HepG2 (cell line): ENCODE measurements around the gene IKZF4. TPM values are rescaled to one million over a fixed set of nuclear protein-coding genes. Genes with fewer than 3 reads are reported as not detected.

ENCODE experiments used
- ATM ChIP-seq: fragments of 450-650 bp; IDR thresholded peaks from 2 replicates; pipeline ENCODE4 v1.7.1; 2017; ENCODE audit warnings: mild to moderate bottlenecking, borderline replicate concordance
- ESRRA ChIP-seq: sonication (generic); formaldehyde crosslinking; IDR thresholded peaks from 2 replicates; pipeline ENCODE4 v1.5.1; 2020; ENCODE audit warnings: mild to moderate bottlenecking, low read depth, missing genetic modification reagents
- ETV5 ChIP-seq: IDR thresholded peaks from 2 replicates; pipeline ENCODE4 v1.6.1; 2018; ENCODE audit warnings: missing biosample characterization, missing genetic modification reagents, inconsistent platforms, borderline replicate concordance
- FOXJ3 ChIP-seq: sonication (generic); formaldehyde crosslinking; IDR thresholded peaks from 2 replicates; pipeline ENCODE4 v1.4.0; 2020; ENCODE audit warnings: missing genetic modification reagents, mild to moderate bottlenecking, borderline replicate concordance
- GFI1 ChIP-seq: sonication (generic); formaldehyde crosslinking; IDR thresholded peaks from 2 replicates; pipeline ENCODE4 v1.5.0; 2020; ENCODE audit warnings: missing genetic modification reagents, mild to moderate bottlenecking, borderline replicate concordance
- HOXA9 ChIP-seq: sonication (generic); formaldehyde crosslinking; IDR thresholded peaks from 2 replicates; pipeline ENCODE4 v1.8.1; 2022; ENCODE audit warnings: missing genetic modification reagents, mild to moderate bottlenecking, moderate library complexity, borderline replicate concordance
- JUNB ChIP-seq: sonication (generic); formaldehyde crosslinking; IDR thresholded peaks from 2 replicates; pipeline ENCODE4 v1.8.0; 2022; ENCODE audit warnings: missing genetic modification reagents, mild to moderate bottlenecking, borderline replicate concordance
- MIER3 ChIP-seq: IDR thresholded peaks from 2 replicates; pipeline ENCODE4 v1.6.1; 2016; ENCODE audit warnings: missing compliant biosample characterization, borderline replicate concordance
- MTF1 ChIP-seq: sonication (generic); formaldehyde crosslinking; IDR thresholded peaks from 2 replicates; pipeline ENCODE4 v1.5.0; 2020; ENCODE audit warnings: missing genetic modification reagents
- NBN ChIP-seq: fragments of 450-650 bp; conservative IDR thresholded peaks from 2 replicates; pipeline ENCODE4 v1.6.1; 2017
- NFYB ChIP-seq: sonication (generic); formaldehyde crosslinking; IDR thresholded peaks from 2 replicates; pipeline ENCODE4 v1.4.0; 2020; ENCODE audit warnings: missing genetic modification reagents
- NR1H2 ChIP-seq: sonication (generic); formaldehyde crosslinking; IDR thresholded peaks from 2 replicates; pipeline ENCODE4 v1.8.1; 2022; ENCODE audit warnings: low read depth, missing genetic modification reagents, borderline replicate concordance
- NR3C1 ChIP-seq: sonication (generic); formaldehyde crosslinking; IDR thresholded peaks from 2 replicates; pipeline ENCODE4 v1.4.0; 2020; ENCODE audit warnings: missing genetic modification reagents
- POGZ ChIP-seq: sonication (generic); formaldehyde crosslinking; IDR thresholded peaks from 2 replicates; pipeline ENCODE4 v1.4.0; 2020; ENCODE audit warnings: mild to moderate bottlenecking, missing genetic modification reagents
- POLR2A ChIP-seq, 2 experiments: IDR thresholded peaks; 2 replicates each; pipeline ENCODE4 v1.6.1; 2011; ENCODE audit warnings: low read depth in 2 of 2, low read length in 2 of 2, mild to moderate bottlenecking in 1 of 2, moderate library complexity in 1 of 2; ENCODE audit not compliant: insufficient read depth in 1 of 2
- POLR2G ChIP-seq: fragments of 200-400 bp; formaldehyde crosslinking; IDR thresholded peaks from 2 replicates; pipeline ENCODE4 v1.6.1; 2018; ENCODE audit warnings: mild to moderate bottlenecking, low read depth, low read length, moderate library complexity
- REXO4 ChIP-seq: sonication (generic); formaldehyde crosslinking; IDR thresholded peaks from 2 replicates; pipeline ENCODE4 v1.8.0; 2022; ENCODE audit warnings: missing genetic modification reagents, mild to moderate bottlenecking, borderline replicate concordance
- TEAD3 ChIP-seq: optimal IDR thresholded peaks from 2 replicates; pipeline ENCODE3; 2016; ENCODE audit warnings: borderline replicate concordance
- ZBTB42 ChIP-seq: sonication (generic); formaldehyde crosslinking; IDR thresholded peaks from 2 replicates; pipeline ENCODE4 v1.5.0; 2020; ENCODE audit warnings: mild to moderate bottlenecking, missing genetic modification reagents
- ZFP36L1 ChIP-seq: sonication (generic); formaldehyde crosslinking; IDR thresholded peaks from 2 replicates; pipeline ENCODE4 v1.8.0; 2022; ENCODE audit warnings: mild to moderate bottlenecking, missing genetic modification reagents, moderate library complexity
- ZNF263 ChIP-seq: sonication (generic); formaldehyde crosslinking; IDR thresholded peaks from 2 replicates; pipeline ENCODE4 v1.4.0; 2020; ENCODE audit warnings: missing genetic modification reagents
- ZNF331 ChIP-seq: sonication (generic); formaldehyde crosslinking; IDR thresholded peaks from 2 replicates; pipeline ENCODE4 v1.4.0; 2020; ENCODE audit warnings: missing genetic modification reagents
- ZNF432 ChIP-seq: sonication (generic); formaldehyde crosslinking; IDR thresholded peaks from 2 replicates; pipeline ENCODE4 v1.5.0; 2020; ENCODE audit warnings: missing genetic modification reagents, mild to moderate bottlenecking, borderline replicate concordance
- ZNF468 ChIP-seq: sonication (generic); formaldehyde crosslinking; IDR thresholded peaks from 2 replicates; pipeline ENCODE4 v1.8.0; 2022; ENCODE audit warnings: mild to moderate bottlenecking, moderate library complexity, missing genetic modification reagents
- ZNF781 ChIP-seq: sonication (generic); formaldehyde crosslinking; IDR thresholded peaks from 2 replicates; pipeline ENCODE4 v1.5.1; 2020; ENCODE audit warnings: borderline replicate concordance, mild to moderate bottlenecking, missing genetic modification reagents; ENCODE audit errors: not compliant biosample characterization
- polyA plus RNA-seq, 8 experiments: library from polyadenylated mRNA; depleted of rRNA in 3 of 8; stranded (reverse) in 7 of 8; unstranded in 1 of 8; fragments of >200 nt; fragmentation: Illumina TruSeq in 4 of 8; extraction: Trizol in 4 of 8; gene quantifications; 2 replicates each; pipeline versions ENCODE4 v1.2.1 to v1.2.3, GENCODE V29; 2011 to 2016; ENCODE audit warnings: low read depth in 4 of 8, missing spikeins in 1 of 8, mixed read lengths in 1 of 8; ENCODE audit not compliant: insufficient read depth in 1 of 8
- total RNA-seq, 5 experiments: library from RNA; depleted of rRNA; stranded (reverse); fragments of >200 nt; fragmentation: Illumina TruSeq; extraction: Trizol; gene quantifications; 2 replicates each; pipeline ENCODE4 v1.2.3, GENCODE V29; 2016; ENCODE audit warnings: low read depth in 1 of 5
- TF ChIP-seq, protein P1 (sequence below): sonication (generic); formaldehyde crosslinking; IDR thresholded peaks from 2 replicates; pipeline ENCODE4 v1.4.0; 2020; ENCODE audit warnings: missing genetic modification reagents
- TF ChIP-seq, protein P2 (sequence below): sonication (generic); formaldehyde crosslinking; IDR thresholded peaks from 2 replicates; pipeline ENCODE4 v1.4.0; 2020; ENCODE audit warnings: missing genetic modification reagents
- TF ChIP-seq, protein P3 (sequence below): sonication (generic); formaldehyde crosslinking; IDR thresholded peaks from 2 replicates; pipeline ENCODE4 v1.4.0; 2020; ENCODE audit warnings: missing genetic modification reagents
- TF ChIP-seq, protein P4 (sequence below): IDR thresholded peaks from 2 replicates; pipeline ENCODE4 v1.6.1; 2016; ENCODE audit warnings: missing genetic modification reagents, missing compliant biosample characterization

The IKZF4 gene
- total and polyA plus RNA-seq, 2 of the 13 experiments (the other 11 are each of a cell fraction or from before 2014, with no cell fraction given): 0.58 to 2.2 TPM

DNA sequence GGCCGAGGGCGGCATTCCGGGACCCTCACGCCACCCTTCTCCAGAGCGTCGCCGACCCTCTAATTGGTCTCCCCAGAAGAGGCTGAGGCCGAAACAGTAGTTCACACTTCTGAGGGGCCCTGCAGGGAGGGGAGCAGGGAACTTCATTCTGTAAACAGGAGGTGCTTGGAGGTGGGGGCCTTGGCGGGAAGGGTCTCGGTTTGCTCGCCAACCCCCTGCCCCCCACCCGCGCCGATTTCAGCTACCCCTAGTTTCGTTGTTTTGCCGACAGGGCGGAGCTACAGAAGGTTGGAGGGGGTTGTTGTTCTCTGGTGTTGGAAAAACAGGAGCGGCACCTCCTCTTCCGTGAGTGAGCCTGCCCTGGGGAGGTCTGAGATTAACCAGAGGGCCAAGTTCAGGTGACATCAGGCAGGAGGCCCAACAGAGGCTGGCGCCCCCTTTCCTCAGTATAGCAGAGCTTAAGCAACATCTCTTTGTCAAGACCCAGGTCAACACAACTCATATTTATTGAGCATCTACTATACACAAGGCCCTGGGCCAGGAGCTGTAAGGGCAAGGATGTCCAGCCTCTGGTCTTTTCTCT, 59.8 kb downstream of the IKZF4 start (continued):
- TF ChIP-seq, protein P1, sequence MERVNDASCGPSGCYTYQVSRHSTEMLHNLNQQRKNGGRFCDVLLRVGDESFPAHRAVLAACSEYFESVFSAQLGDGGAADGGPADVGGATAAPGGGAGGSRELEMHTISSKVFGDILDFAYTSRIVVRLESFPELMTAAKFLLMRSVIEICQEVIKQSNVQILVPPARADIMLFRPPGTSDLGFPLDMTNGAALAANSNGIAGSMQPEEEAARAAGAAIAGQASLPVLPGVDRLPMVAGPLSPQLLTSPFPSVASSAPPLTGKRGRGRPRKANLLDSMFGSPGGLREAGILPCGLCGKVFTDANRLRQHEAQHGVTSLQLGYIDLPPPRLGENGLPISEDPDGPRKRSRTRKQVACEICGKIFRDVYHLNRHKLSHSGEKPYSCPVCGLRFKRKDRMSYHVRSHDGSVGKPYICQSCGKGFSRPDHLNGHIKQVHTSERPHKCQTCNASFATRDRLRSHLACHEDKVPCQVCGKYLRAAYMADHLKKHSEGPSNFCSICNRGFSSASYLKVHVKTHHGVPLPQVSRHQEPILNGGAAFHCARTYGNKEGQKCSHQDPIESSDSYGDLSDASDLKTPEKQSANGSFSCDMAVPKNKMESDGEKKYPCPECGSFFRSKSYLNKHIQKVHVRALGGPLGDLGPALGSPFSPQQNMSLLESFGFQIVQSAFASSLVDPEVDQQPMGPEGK: peak; percentile 98
- TF ChIP-seq FOXJ3 (CRISPR knock-in tag) (peak; percentile 62; the same call in 1 of the 2 replicates), ZNF468 (no peak), NR3C1 (CRISPR knock-in tag) (no peak), GFI1 (CRISPR knock-in tag) (peak; percentile 81; the same call in 1 of the 2 replicates), ZNF263 (peak; percentile 91), POGZ (CRISPR knock-in tag) (no peak), ZFP36L1 (no peak), HOXA9 (CRISPR knock-in tag) (no peak), NFYB (CRISPR knock-in tag) (no peak), REXO4 (no peak), NR1H2 (CRISPR knock-in tag) (no peak), POLR2G (peak; percentile 37), NBN (no peak), POLR2A (IDR thresholded peaks at IDR 0.05; ENCODE audit: insufficient read depth in 1 of 2, low read depth in 2 of 2, low read length in 2 of 2) (peak; percentile 55 to 68; a peak in 2 of 4 replicates), ZNF331 (peak; percentile 55), ZBTB42 (CRISPR knock-in tag) (0 out of 2 replicates have a peak, but pooled peaks have one; percentile 7), ETV5 (CRISPR knock-in tag) (peak; percentile 63; the same call in 1 of the 2 replicates), ZNF432 (no peak), ZNF781 (CRISPR knock-in tag) (no peak), ATM (no peak), TEAD3 (CRISPR knock-in tag) (peak; percentile 49), MTF1 (CRISPR knock-in tag) (no peak), ESRRA (CRISPR knock-in tag) (peak; percentile 89; the same call in 1 of the 2 replicates), MIER3 (CRISPR knock-in tag) (peak; percentile 33; the same call in 1 of the 2 replicates), JUNB (no peak)
- TF ChIP-seq, protein P2, sequence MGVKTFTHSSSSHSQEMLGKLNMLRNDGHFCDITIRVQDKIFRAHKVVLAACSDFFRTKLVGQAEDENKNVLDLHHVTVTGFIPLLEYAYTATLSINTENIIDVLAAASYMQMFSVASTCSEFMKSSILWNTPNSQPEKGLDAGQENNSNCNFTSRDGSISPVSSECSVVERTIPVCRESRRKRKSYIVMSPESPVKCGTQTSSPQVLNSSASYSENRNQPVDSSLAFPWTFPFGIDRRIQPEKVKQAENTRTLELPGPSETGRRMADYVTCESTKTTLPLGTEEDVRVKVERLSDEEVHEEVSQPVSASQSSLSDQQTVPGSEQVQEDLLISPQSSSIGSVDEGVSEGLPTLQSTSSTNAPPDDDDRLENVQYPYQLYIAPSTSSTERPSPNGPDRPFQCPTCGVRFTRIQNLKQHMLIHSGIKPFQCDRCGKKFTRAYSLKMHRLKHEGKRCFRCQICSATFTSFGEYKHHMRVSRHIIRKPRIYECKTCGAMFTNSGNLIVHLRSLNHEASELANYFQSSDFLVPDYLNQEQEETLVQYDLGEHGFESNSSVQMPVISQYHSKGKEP: no peak
- TF ChIP-seq, protein P3, sequence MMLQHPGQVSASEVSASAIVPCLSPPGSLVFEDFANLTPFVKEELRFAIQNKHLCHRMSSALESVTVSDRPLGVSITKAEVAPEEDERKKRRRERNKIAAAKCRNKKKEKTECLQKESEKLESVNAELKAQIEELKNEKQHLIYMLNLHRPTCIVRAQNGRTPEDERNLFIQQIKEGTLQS (CRISPR knock-in tag): peak; percentile 56
- TF ChIP-seq, protein P4, sequence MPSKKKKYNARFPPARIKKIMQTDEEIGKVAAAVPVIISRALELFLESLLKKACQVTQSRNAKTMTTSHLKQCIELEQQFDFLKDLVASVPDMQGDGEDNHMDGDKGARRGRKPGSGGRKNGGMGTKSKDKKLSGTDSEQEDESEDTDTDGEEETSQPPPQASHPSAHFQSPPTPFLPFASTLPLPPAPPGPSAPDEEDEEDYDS (CRISPR knock-in tag): peak; percentile 76; the same call in 1 of the 2 replicates
